HEK293 (cell line): ENCODE measurements around the gene CLDN10.

Experiments used
- CTCF ChIA-PET: fragments of 350-600 bp; formaldehyde crosslinking; extraction: SDS; loops from one replicate; lab custom pipeline; 2021; ENCODE audit warnings: antibody characterized with exemption; lab: Yijun Ruan, JAX
- POLR2A ChIA-PET: fragments of 300-600 bp; formaldehyde crosslinking; extraction: SDS; loops from one replicate; lab custom pipeline; 2020; ENCODE audit warnings: antibody characterized with exemption, inconsistent platforms; lab: Yijun Ruan, JAX
- H3K27ac ChIP-seq: fragments of 200-500 bp; sonication (Bioruptor generic); 2 replicates; pipeline ENCODE4 v1.5.1; 2014; ENCODE audit warnings: low read depth, low read length, control low read depth, inconsistent platforms; ENCODE audit errors: extremely low read depth
- H3K36me3 ChIP-seq, 2 experiments: fragments of 200-500 bp in 1 of 2; sonication (Bioruptor generic) in 1 of 2; 1 replicate in 1 of 2; 2 replicates in 1 of 2; pipeline ENCODE4 v1.5.1; 2014 to 2017; ENCODE audit warnings: inconsistent platforms in 2 of 2, low read length in 2 of 2; ENCODE audit not compliant: control insufficient read depth in 2 of 2, insufficient read depth in 1 of 2
- H3K4me1 ChIP-seq: fragments of 200-500 bp; sonication (Bioruptor generic); 2 replicates; pipeline ENCODE4 v1.5.1; 2014; ENCODE audit warnings: mild to moderate bottlenecking, low read length, inconsistent platforms; ENCODE audit not compliant: control insufficient read depth, insufficient read depth
- H3K4me3 ChIP-seq: 2 replicates; pipeline ENCODE4 v1.5.1; 2011; ENCODE audit warnings: low read depth, mild to moderate bottlenecking, control low read depth, low read length, moderate library complexity
- H3K9me3 ChIP-seq: fragments of 200-500 bp; sonication (Bioruptor generic); 2 replicates; pipeline ENCODE4 v1.5.1; 2014; ENCODE audit warnings: low read depth, low read length, inconsistent platforms; ENCODE audit not compliant: control insufficient read depth, insufficient read depth
- ATF2 ChIP-seq: fragments of 450-650 bp; formaldehyde crosslinking; IDR thresholded peaks from 2 replicates; pipeline ENCODE4 v1.5.1; 2016; ENCODE audit warnings: missing biosample characterization, missing genetic modification characterization, low read depth
- GFI1B ChIP-seq: fragments of 450-650 bp; formaldehyde crosslinking; IDR thresholded peaks from 2 replicates; pipeline ENCODE4 v1.5.1; 2016; ENCODE audit warnings: missing biosample characterization, missing genetic modification characterization
- IKZF3 ChIP-seq: fragments of 450-650 bp; IDR thresholded peaks from 2 replicates; pipeline ENCODE4 v1.5.0; 2018; ENCODE audit warnings: missing biosample characterization, mild to moderate bottlenecking, missing genetic modification characterization, moderate library complexity
- OSR2 ChIP-seq: fragments of 450-650 bp; formaldehyde crosslinking; IDR thresholded peaks from 2 replicates; pipeline ENCODE4 v1.5.1; 2016; ENCODE audit warnings: missing biosample characterization, missing genetic modification characterization
- PRDM1 ChIP-seq: fragments of 450-650 bp; formaldehyde crosslinking; IDR thresholded peaks from 2 replicates; pipeline ENCODE4; 2016; ENCODE audit warnings: missing biosample characterization, missing genetic modification characterization
- PRDM6 ChIP-seq: fragments of 450-650 bp; formaldehyde crosslinking; IDR thresholded peaks from 2 replicates; pipeline ENCODE4 v1.5.1; 2017; ENCODE audit warnings: missing biosample characterization, missing genetic modification characterization
- SP7 ChIP-seq: fragments of 450-650 bp; formaldehyde crosslinking; IDR thresholded peaks from 2 replicates; pipeline ENCODE4 v1.5.1; 2016; ENCODE audit warnings: missing biosample characterization, missing genetic modification characterization
- TRIM28 ChIP-seq: IDR thresholded peaks from 2 replicates; pipeline ENCODE4 v1.6.1; 2011; ENCODE audit warnings: low read length, control low read depth, borderline replicate concordance
- ZNF169 ChIP-seq: fragments of 450-650 bp; formaldehyde crosslinking; IDR thresholded peaks from 2 replicates; pipeline ENCODE4 v1.5.1; 2016; ENCODE audit warnings: missing biosample characterization, missing genetic modification characterization
- ZNF488 ChIP-seq: fragments of 450-650 bp; formaldehyde crosslinking; IDR thresholded peaks from 2 replicates; pipeline ENCODE4 v1.5.1; 2016; ENCODE audit warnings: missing biosample characterization, missing genetic modification characterization
- ZNF621 ChIP-seq: fragments of 450-650 bp; formaldehyde crosslinking; IDR thresholded peaks from 2 replicates; pipeline ENCODE4 v1.5.1; 2017; ENCODE audit warnings: missing biosample characterization, missing genetic modification characterization
- ZNF76 ChIP-seq: fragments of 450-650 bp; formaldehyde crosslinking; IDR thresholded peaks from 2 replicates; pipeline ENCODE4; 2016; ENCODE audit warnings: low read depth, missing biosample characterization, missing genetic modification characterization, borderline replicate concordance
- ZSCAN16 ChIP-seq: fragments of 450-650 bp; formaldehyde crosslinking; IDR thresholded peaks from 2 replicates; pipeline ENCODE4 v1.5.1; 2016; ENCODE audit warnings: missing biosample characterization, missing genetic modification characterization
- ZSCAN23 ChIP-seq: fragments of 450-650 bp; formaldehyde crosslinking; IDR thresholded peaks from 2 replicates; pipeline ENCODE4 v1.5.1; 2016; ENCODE audit warnings: missing biosample characterization, missing genetic modification characterization
- TF ChIP-seq, protein P1 (sequence below): fragments of 450-650 bp; formaldehyde crosslinking; IDR thresholded peaks from 2 replicates; pipeline ENCODE4 v1.5.1; 2016; ENCODE audit warnings: missing biosample characterization, missing genetic modification characterization
- TF ChIP-seq, protein P2 (sequence below): fragments of 450-650 bp; formaldehyde crosslinking; IDR thresholded peaks from 2 replicates; pipeline ENCODE4 v1.5.1; 2016; ENCODE audit warnings: missing biosample characterization, missing genetic modification characterization

CLDN10 gene

DNA sequence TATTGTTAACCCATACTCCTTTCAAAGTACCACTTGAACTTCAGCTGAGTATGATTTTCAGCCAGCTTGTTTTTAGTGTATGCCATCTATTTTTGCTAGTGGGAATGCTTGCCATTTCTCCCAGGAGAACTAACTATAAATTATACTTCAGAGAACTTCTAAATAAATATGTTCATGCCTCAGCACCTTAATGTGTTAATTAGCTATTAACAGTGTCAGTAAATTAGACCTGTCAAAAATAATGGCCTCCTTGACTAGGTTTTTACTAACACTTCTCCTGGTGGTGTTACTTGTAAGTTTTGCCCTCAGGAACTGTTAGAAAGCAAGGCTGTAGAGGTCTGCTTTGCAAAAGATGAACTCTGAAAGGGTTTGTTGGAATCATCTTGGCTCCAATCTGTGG lies 4.5 kb downstream of the CLDN10 start:
- CTCF ChIA-PET, result interaction anchor here (0.7 to 1.3 kb wide), 3 partner anchors 16 to 154 kb away, joined by 3 to 4 read pairs (median 3); no protein-coding TSS in a partner anchor
- peak; percentile 30; the same call in 1 of the 2 replicates for TF ChIP-seq SP7 (tag by site-specific recombination)
- TF ChIP-seq ZNF488 (tag by site-specific recombination), result no peak
- TF ChIP-seq PRDM6 (tag by site-specific recombination), result peak; percentile 66
- peak; percentile 54; the same call in 1 of the 2 replicates for TF ChIP-seq OSR2
- TF ChIP-seq IKZF3 (tag by site-specific recombination), result peak; percentile 13; the same call in 1 of the 2 replicates
- Histone ChIP-seq H3K9me3 (no peaks in the 10 kb centered on the region), H3K4me3 (no peak overlapping the region), H3K27ac (no peak overlapping the region), H3K4me1 (no peaks in the 10 kb centered on the region), H3K36me3 (no peaks in the 10 kb centered on the region)
- POLR2A ChIA-PET, result no interaction called here

GRCh38 chr13:95559100-95559499 lies 6.6 kb downstream of the CLDN10 start:
- POLR2A ChIA-PET, result no interaction called here
- Histone ChIP-seq H3K36me3 (no peaks in the 10 kb centered on the region), H3K9me3 (no peaks in the 10 kb centered on the region), H3K4me1 (no peaks in the 10 kb centered on the region), H3K27ac (no peak overlapping the region), H3K4me3 (no peak overlapping the region)
- TF ChIP-seq GFI1B (tag by site-specific recombination) (no peak), ZNF621 (tag by site-specific recombination) (no peak), ZNF169 (no peak), ATF2 (tag by site-specific recombination) (no peak), ZSCAN23 (tag by site-specific recombination) (no peak), ZSCAN16 (tag by site-specific recombination) (no peak), TRIM28 (no peak), PRDM1 (no peak), ZNF76 (tag by site-specific recombination) (no peak)
- TF ChIP-seq, protein P1, sequence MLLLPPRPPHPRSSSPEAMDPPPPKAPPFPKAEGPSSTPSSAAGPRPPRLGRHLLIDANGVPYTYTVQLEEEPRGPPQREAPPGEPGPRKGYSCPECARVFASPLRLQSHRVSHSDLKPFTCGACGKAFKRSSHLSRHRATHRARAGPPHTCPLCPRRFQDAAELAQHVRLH (tag by site-specific recombination), result no peak
- CTCF ChIA-PET, result no interaction called here

DNA sequence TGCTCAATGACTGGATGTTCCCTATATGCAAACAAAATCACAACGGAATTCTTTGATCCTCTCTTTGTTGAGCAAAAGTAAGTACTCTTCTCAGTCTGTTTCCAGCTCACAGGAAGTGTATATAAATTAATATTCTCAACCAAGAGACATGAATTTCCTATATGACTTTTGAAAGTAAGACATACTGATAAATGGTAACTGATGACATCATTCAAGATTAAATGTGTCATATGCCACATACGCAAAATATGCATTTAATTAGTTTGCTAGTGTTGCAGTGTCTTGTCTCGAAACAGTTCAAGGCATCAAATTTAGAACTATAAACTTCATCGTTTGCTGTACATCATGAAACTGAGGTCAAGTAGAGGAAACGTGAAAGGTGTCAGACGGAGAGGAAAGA lies 7.9 kb downstream of the CLDN10 start:
- ChIA-PET POLR2A (no interaction called here), CTCF (no interaction called here)
- Histone ChIP-seq H3K9me3 (no peaks in the 10 kb centered on the region), H3K4me1 (no peaks in the 10 kb centered on the region), H3K27ac (no peak overlapping the region), H3K4me3 (no peak overlapping the region), H3K36me3 (no peaks in the 10 kb centered on the region)
- TF ChIP-seq, protein P2, sequence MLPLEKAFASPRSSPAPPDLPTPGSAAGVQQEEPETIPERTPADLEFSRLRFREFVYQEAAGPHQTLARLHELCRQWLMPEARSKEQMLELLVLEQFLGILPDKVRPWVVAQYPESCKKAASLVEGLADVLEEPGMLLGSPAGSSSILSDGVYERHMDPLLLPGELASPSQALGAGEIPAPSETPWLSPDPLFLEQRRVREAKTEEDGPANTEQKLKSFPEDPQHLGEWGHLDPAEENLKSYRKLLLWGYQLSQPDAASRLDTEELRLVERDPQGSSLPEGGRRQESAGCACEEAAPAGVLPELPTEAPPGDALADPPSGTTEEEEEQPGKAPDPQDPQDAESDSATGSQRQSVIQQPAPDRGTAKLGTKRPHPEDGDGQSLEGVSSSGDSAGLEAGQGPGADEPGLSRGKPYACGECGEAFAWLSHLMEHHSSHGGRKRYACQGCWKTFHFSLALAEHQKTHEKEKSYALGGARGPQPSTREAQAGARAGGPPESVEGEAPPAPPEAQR (tag by site-specific recombination), result no peak
- peak; percentile 81 for TF ChIP-seq ATF2 (tag by site-specific recombination)
